ENCODE data around the gene TPPP3.

TPPP3 gene

GRCh38 chr16:67393111-67393787 is at the start of gene TPPP3:
TSS of gene TPPP3 (minus strand) at chr16:67393498. CDS start at chr16:67391111, 2,387 bp downstream.
- DNase-seq = peak; percentile 63 to 66

DNA sequence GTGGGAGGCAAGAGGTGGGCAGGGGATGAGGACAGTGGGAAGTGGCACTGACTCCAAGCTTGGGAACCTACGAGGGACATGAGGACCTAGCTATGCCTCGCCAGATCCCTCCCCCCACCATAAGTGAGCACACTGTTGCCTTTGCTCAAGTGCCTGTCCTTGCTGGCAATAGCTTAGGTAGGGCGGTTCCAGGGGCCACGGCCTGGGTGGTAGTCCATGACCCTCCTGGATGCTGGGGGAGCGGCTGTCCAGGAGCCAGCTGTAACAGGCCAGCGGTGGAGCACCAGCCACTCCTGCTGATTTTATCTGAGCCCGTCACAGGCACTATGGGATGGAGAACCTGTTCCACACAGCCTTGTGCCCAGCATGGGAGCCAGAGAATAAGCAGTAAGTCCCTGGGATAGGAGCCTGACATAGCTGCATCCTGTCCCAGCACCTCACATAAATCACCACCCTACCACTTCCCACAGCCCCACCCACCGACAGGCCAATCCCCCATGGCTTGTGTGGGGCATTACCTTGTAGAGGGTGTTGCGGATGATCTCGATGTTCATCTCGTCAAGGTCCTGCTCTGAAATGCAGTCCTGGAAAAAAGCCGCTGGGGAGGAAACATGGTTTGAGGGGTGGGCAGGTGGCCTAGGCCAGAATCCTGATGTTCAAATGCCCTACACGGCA is 49.4 kb upstream of the TPPP3 start:
- DNase-seq = no peak

- no peak for DNase-seq
Measured at GRCh38 chr16:67441907-67442306, 48.6 kb upstream of the TPPP3 start.

- DNase-seq = peak; percentile 43 to 85
Measured at GRCh38 chr16:67441271-67441753, 48.0 kb upstream of the TPPP3 start.

DNA sequence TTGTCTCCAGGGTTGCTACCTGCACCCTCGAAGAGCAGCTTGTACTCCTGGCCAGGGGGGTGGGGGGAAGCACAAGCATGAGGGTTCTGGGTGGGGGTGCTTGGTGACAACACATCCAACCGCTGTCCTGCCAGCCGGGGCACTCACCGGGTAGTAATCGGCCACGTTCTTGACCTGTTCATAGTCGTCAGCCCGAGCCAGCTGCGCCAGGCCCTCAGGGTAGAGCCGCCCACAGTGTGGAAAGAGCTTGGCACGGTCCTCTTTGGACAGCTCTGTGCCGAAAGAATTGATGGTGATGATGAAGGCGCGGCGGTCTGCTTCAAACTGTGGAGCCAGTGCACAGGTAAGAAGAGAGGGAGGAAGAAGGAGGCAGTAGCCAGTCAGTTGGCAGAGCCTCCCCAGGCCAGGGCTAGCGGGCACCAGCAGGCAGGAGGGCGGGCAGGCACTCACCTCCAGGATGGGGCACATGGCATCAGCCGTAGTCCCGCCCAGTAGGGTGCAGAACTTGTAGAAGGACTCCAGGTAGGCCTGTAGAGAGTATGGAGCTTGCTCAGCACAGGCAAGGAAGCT is 45.6 kb upstream of the TPPP3 start:
- no peak for DNase-seq

DNA sequence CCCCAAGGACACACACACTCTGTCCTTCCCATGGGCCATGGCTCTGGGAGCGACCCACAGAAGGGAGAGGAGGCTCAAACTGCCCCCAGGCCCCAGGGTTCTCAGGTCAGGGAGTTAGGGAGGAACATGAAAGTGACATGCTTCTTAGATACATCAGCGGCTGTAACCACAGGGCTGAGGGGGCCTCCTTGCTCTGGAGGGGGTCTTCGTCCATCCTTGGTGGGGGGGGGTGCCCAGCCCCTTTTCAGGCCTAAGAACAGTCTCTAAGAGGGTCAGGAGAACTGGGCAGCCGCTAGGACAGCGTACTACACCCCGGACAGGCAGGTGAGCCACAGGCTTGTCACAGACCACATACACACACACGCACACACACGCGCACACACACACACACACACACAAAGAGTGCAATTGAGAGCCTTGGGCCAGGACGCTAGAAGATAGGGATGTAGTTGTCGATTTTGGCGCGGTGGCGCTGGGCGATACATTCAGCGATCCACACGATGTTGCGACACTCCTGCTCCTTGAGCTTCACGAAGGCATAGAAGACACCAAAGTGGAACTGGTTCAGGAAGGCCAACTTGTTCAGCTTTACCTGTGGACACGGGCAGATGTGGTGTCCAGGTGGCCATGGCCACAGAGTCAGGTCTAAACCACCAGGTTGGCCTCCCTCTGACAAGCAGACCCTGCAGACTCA is 44.9 kb upstream of the TPPP3 start:
- no peak for DNase-seq

- no peak for DNase-seq
Measured at GRCh38 chr16:67437513-67437912, 44.2 kb upstream of the TPPP3 start.

- DNase-seq = no peak
Measured at GRCh38 chr16:67436640-67437193, 43.4 kb upstream of the TPPP3 start.

- DNase-seq = no peak
Measured at GRCh38 chr16:67435758-67436164, 42.5 kb upstream of the TPPP3 start.

DNA sequence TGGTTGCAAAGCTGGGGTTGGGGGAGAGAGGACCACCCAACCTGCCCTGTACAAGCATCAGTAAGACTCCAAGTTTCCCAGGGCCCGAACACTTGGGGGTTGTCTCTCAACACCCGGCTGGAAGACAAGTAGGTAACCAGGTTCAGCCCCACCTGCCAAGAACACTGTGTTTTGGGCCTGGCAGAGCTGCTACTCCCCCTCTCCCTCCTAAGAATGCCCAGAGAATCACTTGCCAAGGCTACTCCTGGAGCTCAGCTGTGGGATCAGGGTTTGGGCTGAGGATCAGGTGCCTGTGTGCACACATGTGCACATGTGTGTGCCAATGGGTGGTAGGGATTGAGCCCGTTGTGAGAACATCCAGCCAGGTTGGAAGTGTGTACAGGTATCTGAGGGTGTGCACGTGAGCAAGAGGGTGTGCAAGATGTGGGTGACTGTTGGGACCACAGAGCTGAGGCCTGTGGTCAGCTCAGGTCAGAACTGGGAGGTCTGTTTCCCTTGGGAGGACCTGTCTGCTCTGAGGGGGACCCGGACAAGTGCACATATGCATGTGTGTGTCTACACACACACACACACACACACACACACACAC is 39.9 kb upstream of the TPPP3 start:
- no peak for DNase-seq

DNA sequence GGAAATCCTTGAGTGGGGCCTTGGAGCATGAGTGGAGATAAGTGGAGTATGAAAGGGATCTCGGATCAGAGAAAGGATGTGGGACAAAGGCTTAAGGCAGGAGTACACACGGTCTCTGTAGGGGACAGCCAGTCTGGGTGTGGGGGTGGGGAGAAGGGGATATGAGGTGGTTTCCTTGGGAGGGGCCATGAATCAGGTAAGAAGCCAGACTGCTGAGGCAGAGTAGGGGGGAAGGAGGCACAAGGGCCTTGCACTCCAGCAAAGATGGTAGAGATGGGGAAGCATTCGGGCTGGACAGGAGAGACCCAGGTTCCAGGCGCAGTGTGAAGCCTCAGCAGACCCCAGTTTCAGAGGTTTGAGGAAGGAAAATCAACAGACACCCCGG is 39.2 kb upstream of the TPPP3 start:
- no peak for DNase-seq

DNA sequence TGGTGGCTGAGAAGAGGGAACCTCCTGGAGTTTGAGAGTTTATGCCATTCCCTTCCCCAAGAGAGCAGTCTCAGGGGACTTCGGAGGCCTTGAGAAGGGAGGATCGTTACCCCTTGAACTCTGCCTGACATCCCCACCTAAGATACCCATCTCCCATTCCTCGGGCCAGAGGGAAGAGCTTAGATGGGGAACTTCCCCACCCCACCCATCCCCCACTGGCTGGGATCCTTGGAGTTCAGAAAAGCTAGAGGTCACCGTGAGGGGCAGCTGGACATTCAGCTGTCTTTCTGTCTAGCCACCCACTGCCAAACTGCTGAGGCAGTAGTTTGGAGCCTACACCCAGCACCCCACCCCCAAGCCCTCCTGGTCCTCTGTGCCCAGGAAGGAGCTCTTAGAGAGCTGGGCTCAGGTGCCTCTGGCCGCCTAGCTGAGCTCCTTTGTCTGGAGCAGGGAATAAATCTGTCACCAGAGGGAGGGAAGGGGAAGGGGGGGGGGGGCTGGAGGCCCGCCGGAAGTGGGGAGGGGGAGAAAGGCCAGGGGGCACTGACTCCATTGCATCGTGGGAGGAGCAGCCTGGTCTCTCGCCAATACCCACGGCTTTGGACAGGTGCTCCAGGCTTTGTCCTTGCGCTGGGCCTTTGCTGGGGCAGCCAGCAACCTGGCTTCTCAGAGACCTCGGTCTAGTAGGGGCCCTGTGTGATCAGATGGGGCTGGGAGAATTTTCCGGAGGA is 38.6 kb upstream of the TPPP3 start:
- DNase-seq = peak; percentile 14 to 65

GRCh38 chr16:67430977-67431774 is 37.9 kb upstream of the TPPP3 start, which contains the start of gene HSD11B2:
TSS of gene HSD11B2 (plus strand) at chr16:67431121. CDS start at chr16:67431249, 128 bp downstream.
- DNase-seq = peak; percentile 46 to 67

- DNase-seq = peak in 1 of 2 experiments; percentile 36
Measured at GRCh38 chr16:67430504-67430976, 37.2 kb upstream of the TPPP3 start.

- no peak for DNase-seq
Measured at GRCh38 chr16:67429799-67430503, 36.7 kb upstream of the TPPP3 start.

DNA sequence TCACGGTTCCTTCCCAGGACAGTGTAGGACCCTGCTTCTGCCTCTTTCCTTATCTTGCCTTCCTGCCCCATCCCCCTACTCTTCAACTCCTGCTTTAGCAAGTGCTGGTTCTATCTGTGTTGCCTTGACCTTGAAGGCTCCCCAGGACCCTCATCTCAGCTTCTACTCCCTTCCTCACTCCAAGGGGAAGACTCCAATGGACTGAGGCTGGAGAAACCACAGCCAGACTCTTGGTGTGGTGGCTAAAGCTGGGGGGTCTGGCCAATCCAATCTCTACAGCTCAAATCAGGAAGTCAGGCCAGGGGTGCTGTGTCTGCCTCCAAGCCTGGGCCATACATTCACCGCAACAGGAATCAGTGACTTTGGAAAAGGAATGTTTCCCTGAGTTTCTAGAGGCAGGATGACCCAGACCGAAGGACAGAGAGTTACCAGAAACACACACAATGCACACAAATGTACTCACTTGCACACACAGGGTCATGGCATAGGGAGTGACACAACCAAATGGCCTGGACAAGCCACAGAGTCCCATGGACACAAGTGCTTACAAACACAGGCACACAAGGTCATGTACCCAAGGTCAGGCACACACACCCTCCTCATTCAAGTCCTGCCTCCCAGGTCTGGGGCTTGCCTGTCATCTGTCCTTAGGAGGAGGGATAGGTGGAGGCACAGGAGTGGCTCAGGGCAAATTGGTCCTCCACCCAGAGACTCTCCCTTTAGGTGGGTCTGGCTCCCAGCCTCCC is 35.9 kb upstream of the TPPP3 start:
- no peak for DNase-seq

DNA sequence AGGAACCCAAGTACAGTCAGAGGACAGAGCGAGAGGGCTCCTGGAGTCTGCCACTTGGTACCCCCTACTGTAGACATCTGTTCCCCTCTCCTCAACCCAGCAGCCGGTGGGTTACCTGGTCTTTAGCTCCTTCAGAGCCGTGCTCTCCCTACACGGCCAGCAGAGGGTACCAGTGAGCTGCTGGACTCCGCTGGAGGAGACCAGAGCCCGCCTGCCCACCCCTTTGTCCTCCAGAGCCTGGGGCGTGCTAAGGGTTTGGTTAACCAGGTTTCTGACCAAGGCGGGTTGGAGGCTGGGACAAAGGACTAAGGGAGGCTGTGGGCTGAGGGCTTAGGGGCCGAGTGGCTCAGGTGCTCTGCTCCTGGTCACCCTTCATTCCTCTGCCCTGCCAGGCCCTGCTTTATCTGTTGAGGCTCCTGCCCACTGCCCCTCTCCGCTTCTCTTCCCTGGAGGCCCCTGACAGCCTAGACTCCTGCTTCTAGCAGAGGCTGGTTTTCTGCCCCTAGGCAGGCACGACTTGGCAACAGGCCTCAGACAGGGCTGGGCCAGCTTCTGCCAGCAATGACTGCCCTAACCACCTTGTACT is 34.9 kb upstream of the TPPP3 start:
- DNase-seq = peak; percentile 48 to 61

DNA sequence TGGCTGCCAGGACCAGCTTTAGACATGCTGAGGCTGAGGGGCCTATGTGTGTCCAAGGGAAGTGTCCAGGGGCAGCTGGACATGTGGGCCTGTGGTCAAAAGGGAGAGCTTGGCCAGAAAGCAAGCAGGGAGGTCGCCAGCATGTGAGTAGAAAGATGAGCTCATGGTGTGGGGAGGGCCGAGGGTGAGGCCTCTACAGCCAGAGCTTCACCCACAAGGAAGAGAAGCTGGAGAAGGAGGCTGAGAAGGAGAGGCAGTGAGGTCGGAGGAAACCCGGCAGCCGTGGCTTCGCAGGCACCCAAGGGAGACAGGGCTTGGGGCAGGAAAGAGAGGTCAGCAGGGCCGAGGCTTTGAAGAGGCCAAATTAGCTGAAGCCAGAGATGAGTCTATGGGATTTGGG is 33.7 kb upstream of the TPPP3 start:
- no peak for DNase-seq

DNA sequence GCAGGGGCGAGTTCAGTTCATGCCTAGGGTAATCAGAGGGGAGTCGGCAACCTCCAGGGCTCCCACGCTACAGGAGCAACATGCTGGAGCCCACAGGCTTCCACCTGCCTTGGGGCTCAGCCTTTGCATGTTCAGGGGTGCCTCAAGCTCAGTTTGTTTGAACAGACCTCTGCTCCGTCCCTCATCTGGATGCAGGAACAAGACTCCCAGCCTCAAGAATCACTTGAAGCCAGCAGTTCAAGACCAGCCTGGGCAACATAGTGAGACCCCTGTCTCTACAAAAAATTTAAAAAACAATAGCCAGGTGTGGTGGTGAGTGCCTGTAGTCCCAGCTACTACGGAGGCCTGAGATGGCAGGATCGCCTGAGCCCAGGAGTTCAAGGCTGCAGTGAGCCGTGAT is 32.7 kb upstream of the TPPP3 start:
- DNase-seq = no peak

Measured in NCI-H2081 (cell line).